Measurements from ENCODE around the gene PLXDC1.
"Not testable (repeated sequence)": the region's sequence is repeated elsewhere in the genome, so short reads cannot be mapped to it uniquely, and the experiment has no call there.

PLXDC1 gene

GRCh38 chr17:39062846-39063680, 88.4 kb downstream of the PLXDC1 start:
- DNase-seq (ENCODE audit: low spot score), result no peak

GRCh38 chr17:39058524-39058923, 92.9 kb downstream of the PLXDC1 start:
- DNase-seq (ENCODE audit: low spot score), result no peak

GRCh38 chr17:39057701-39058206, 93.7 kb downstream of the PLXDC1 start:
- DNase-seq (ENCODE audit: low spot score), result no peak

- DNase-seq (ENCODE audit: low spot score), result no peak
These were observed 97.3 kb downstream of the PLXDC1 start for GRCh38 chr17:39054111-39054645.

- not testable (repeated sequence) for DNase-seq (ENCODE audit: low spot score)
These were observed 99.0 kb downstream of the PLXDC1 start for GRCh38 chr17:39052423-39052822.

- DNase-seq (ENCODE audit: low spot score), result no peak
These were observed 100.3 kb downstream of the PLXDC1 start for GRCh38 chr17:39051001-39051585.

- no peak for DNase-seq (ENCODE audit: low spot score)
These were observed 105.3 kb downstream of the PLXDC1 start for GRCh38 chr17:39045948-39046679.

- DNase-seq (ENCODE audit: low spot score), result no peak
These were observed 115.4 kb downstream of the PLXDC1 start for GRCh38 chr17:39036009-39036408.

GRCh38 chr17:39035578-39035977, 115.9 kb downstream of the PLXDC1 start:
- not testable (repeated sequence) for DNase-seq (ENCODE audit: low spot score)

GRCh38 chr17:39028690-39029089, 122.7 kb downstream of the PLXDC1 start:
- no peak for DNase-seq (ENCODE audit: low spot score)

GRCh38 chr17:39027455-39028035, 123.9 kb downstream of the PLXDC1 start:
- DNase-seq (ENCODE audit: low spot score), result no peak

- no peak for DNase-seq (ENCODE audit: low spot score)
These were observed 124.4 kb downstream of the PLXDC1 start for GRCh38 chr17:39026980-39027451.

- DNase-seq (ENCODE audit: low spot score), result not testable (repeated sequence)
These were observed 125.1 kb downstream of the PLXDC1 start for GRCh38 chr17:39026346-39026745.

- DNase-seq (ENCODE audit: low spot score), result no peak
These were observed 128.5 kb downstream of the PLXDC1 start for GRCh38 chr17:39022924-39023323.

- not testable (repeated sequence) for DNase-seq (ENCODE audit: low spot score)
These were observed 131.4 kb downstream of the PLXDC1 start for GRCh38 chr17:39020037-39020436.

- peak; percentile 47 for DNase-seq (ENCODE audit: low spot score)
These were observed 132.9 kb downstream of the PLXDC1 start for GRCh38 chr17:39018267-39019134.

- DNase-seq (ENCODE audit: low spot score), result no peak
These were observed 135.0 kb downstream of the PLXDC1 start for GRCh38 chr17:39016193-39017153.

GRCh38 chr17:39015546-39015935, 135.9 kb downstream of the PLXDC1 start:
- no peak for DNase-seq (ENCODE audit: low spot score)

- DNase-seq (ENCODE audit: low spot score), result no peak
These were observed 136.5 kb downstream of the PLXDC1 start for GRCh38 chr17:39014795-39015545.
